Cardiac fibroblast (primary cell): ENCODE measurements around the gene SGSH.

Source experiments
- DNase-seq, 2 donors: peaks; one replicate each; pipeline versions ENCODE4 v3.0.0 to v3.0.0-alpha.2; 2010; ENCODE audit warnings: low read depth in 2 of 2
- H3K4me3 ChIP-seq, 2 donors: replicated peaks in 1 of 2; 1 replicate in 1 of 2; 2 replicates in 1 of 2; pipeline ENCODE4 v1.5.1; 2011; ENCODE audit warnings: low read depth in 2 of 2, low read length in 2 of 2, mild to moderate bottlenecking in 2 of 2, moderate library complexity in 1 of 2
- TF ChIP-seq, protein P1 (sequence below): IDR thresholded peaks from one replicate; pipeline ENCODE4 v1.5.1; 2011; ENCODE audit warnings: low read depth, mild to moderate bottlenecking, low read length, inconsistent platforms

The SGSH gene

DNA sequence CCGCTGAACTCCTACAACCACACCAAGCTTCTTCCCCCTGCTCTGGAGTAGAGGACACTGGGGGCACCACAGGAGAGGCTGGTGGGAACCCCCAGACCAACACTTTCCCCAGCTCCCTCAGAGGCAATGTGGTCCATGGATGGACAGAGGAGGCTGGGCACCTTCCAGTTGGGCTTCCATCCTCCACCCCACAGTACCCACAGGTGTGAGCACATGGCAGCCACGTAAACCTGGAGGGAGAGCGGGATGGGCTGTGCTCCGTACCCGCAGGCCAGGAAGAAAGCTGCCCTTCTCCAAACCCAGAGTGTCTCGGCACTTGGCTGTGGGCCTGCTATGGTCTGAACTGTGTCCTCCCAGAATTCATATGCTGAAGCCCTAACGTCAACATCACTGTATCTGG is 1.7 kb downstream of the SGSH start:
- DNase-seq = no peak

DNA sequence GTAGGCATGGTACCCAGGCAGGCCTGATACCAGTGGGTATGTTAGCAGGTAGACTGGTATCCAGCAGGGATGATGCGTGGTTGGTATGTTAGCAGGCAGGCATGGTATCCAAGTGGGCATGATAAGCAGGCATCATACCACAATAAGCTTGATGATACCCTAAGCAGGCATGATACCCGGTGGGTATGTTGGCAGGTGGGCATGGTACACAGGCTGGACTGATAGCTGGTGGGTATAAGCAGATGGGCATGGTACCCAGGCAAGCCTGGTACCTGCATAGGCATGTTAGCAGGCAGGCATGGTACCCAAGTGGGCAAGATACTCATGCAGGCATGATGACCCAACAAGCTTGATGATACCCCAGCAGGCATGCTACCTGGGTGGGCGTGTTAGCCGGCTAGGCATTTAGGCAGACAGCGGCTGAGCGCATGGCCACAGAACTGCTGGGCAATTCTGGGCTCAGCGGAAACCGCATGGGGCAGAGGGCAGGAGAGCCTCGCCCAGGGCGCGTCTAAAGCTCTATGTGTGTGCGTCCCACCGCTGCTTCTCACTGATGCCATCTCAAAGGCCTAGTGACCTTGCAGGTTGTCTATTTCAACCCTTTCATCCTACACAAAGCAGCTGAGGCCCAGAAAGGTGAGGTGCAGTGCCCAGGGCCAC is 2.3 kb downstream of the SGSH start:
- H3K4me3 ChIP-seq = no peak overlapping the region
- TF ChIP-seq, protein P1, sequence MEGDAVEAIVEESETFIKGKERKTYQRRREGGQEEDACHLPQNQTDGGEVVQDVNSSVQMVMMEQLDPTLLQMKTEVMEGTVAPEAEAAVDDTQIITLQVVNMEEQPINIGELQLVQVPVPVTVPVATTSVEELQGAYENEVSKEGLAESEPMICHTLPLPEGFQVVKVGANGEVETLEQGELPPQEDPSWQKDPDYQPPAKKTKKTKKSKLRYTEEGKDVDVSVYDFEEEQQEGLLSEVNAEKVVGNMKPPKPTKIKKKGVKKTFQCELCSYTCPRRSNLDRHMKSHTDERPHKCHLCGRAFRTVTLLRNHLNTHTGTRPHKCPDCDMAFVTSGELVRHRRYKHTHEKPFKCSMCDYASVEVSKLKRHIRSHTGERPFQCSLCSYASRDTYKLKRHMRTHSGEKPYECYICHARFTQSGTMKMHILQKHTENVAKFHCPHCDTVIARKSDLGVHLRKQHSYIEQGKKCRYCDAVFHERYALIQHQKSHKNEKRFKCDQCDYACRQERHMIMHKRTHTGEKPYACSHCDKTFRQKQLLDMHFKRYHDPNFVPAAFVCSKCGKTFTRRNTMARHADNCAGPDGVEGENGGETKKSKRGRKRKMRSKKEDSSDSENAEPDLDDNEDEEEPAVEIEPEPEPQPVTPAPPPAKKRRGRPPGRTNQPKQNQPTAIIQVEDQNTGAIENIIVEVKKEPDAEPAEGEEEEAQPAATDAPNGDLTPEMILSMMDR = no peak
- DNase-seq = no peak

More for the DNA sequence above, 1.7 kb downstream of the SGSH start:
- TF ChIP-seq, protein P1 = no peak
- no peak overlapping the region for H3K4me3 ChIP-seq

DNA sequence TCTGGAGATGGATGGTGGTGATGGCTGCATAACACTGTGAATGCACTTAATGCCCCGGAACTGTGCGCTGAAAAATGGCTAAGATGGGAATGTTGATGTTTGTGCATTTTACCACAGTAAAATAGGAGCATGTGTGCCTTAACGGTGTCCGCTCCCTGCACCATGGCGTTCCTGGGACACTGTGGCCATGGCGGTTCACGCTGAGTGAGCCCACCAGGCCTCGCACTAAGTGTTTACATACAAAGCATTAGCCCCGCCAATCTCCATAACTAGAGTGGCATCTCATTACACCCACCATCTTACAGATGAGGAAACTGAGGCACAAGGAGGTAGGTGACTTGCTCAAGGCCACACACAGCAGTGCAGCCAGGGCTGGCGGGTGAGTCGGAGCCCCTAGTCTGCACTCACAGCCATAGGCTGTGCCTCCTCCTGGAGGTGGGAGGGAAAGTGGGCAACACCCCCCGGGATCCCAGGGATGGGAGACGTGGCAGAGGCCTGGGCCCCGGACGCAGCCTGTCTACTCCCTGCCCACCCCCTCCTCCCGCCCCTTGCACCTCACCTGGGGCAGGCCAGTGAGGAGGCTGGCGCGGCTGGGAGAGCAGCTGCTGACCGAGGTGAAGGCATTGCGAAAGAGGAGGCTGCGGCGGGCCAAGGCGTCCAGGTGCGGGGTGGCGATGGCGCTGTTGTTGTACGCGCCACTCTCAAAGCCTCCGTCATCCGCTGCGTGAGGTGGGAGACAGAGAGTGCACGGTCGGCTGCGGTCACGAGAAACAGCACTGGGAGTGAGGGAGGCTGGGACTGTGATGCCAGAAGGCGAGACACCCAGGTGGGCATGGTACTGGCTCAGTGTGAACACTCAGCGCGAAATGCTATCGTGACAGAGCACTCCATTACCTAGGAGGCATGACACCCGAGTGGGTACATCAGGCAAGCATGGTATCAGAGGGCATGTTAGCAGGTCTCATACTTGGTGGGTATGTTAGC is 3.4 kb downstream of the SGSH start:
- no peak overlapping the region for H3K4me3 ChIP-seq
- TF ChIP-seq, protein P1 = no peak
- DNase-seq = no peak

DNA sequence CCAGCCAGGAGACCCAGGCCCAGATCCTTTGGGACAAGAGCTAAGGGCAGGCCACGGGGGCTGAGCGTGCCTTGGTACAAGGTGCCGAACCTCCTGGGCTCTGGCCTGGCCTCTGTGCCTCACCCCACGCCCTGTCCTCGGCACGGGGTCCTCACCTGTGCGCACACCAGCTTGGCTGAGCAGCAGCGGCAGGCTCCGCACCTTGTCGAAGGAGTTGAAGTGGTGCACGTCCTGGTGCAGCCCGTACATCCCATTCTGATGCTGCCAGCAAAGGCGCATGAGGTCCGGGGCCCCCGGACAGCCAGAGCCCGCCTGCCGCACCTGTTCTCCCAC is 5.3 kb downstream of the SGSH start:
- H3K4me3 ChIP-seq = no peak overlapping the region
- DNase-seq = no peak
- TF ChIP-seq, protein P1 = no peak

DNA sequence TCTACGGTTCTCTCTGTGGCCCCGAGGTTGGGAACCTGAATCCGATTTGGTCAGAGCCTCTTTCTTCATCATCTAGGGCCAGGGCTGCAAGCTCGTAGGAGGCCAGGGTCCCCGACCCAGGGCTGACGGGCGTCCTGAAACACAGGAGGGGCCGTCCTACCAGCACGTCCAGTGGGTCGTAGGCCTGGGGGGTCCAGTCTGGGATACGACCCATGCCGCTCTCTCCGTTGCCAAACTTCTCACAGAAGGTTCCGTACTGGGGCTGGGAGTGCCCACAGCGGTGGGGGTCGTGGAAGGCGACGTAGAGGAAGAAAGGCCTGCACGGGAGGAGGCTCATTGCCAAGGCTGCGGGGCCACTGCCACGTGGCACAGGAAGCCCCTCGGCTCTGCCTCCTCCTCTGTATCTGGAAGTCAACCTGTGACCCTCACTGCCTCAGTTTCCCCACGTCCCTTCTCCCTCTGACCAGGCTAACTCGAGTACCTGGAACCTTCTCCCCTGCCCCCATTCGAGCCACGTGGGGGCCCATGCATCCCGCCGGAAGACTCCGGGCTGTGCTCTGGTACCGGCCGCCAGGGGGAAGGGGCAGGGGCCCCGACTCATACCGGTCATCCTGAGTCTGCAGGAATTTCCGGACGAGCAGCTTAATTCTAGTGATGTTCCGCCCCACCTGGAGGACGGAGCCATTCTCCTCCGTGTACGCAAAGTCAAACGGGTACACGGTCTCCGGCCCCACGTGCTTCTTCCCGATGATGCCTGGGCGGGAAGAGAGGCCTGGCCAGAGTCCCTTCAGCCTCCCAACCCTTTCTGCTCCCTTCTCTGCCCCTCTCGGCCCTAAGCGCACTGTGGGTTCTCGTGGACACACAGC is 5.9 kb downstream of the SGSH start:
- TF ChIP-seq, protein P1 = no peak
- DNase-seq = no peak
- H3K4me3 ChIP-seq = no peak overlapping the region

DNA sequence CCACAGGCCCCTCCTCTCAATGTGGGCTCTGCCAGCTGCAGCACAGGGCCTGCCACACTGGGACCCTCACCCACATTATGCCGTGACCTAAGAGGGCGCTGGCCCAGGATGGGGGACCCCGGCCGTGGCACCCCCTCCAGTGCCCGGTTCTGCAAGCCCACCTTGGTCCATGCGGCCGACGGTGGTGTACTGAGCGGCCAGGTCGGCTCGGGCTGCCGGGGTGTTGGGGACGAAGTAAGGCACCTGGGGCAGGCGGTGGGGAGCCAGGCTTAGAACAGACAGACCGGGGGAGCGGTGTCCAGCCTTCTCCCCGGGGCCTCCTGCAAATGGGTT is 6.5 kb downstream of the SGSH start:
- TF ChIP-seq, protein P1 = no peak
- no peak overlapping the region for H3K4me3 ChIP-seq
- no peak for DNase-seq
